Measurements from ENCODE around the gene SDCCAG8.

GRCh38 chr1:243438815-243439214 is 183.0 kb downstream of the SDCCAG8 start:
- TF ChIP-seq GATA2 (IDR thresholded peaks at IDR 0.05; ENCODE audit: low read depth, low read length) (no peak), GATA3 (IDR thresholded peaks at IDR 0.05; ENCODE audit: low read depth, low read length) (no peak)

All from SH-SY5Y (cell line).